Osteocyte (in vitro differentiated cells): Measurements from ENCODE around the gene AQP3. TPM values are rescaled to one million over a fixed set of nuclear protein-coding genes. Genes with fewer than 3 reads are reported as not detected.

Experiments
- DNase-seq: peaks from one replicate; pipeline ENCODE4 v3.0.0; 2021; ENCODE audit warnings: mixed read lengths; ENCODE audit not compliant: unreplicated experiment; ENCODE audit errors: extremely low spot score
- H3K27ac Mint-ChIP-seq: one replicate; pipeline ENCODE4 v1.8.0; 2021; ENCODE audit warnings: mild to moderate bottlenecking, mixed read lengths; ENCODE audit not compliant: unreplicated experiment
- H3K27me3 Mint-ChIP-seq: one replicate; pipeline ENCODE4 v1.8.0; 2021; ENCODE audit warnings: mixed read lengths; ENCODE audit not compliant: unreplicated experiment
- H3K36me3 Mint-ChIP-seq: one replicate; pipeline ENCODE4 v1.8.0; 2021; ENCODE audit warnings: mixed read lengths; ENCODE audit not compliant: unreplicated experiment
- H3K4me1 Mint-ChIP-seq: one replicate; pipeline ENCODE4 v1.8.0; 2021; ENCODE audit warnings: mixed read lengths; ENCODE audit not compliant: unreplicated experiment
- H3K4me3 Mint-ChIP-seq: one replicate; pipeline ENCODE4 v1.8.0; 2021; ENCODE audit warnings: mild to moderate bottlenecking, moderate library complexity, mixed read lengths; ENCODE audit not compliant: unreplicated experiment
- H3K9me3 Mint-ChIP-seq: one replicate; pipeline ENCODE4 v1.8.0; 2021; ENCODE audit warnings: mixed read lengths; ENCODE audit not compliant: unreplicated experiment
- CTCF ChIP-seq: fragments of 200-600 bp; sonication (generic); IDR thresholded peaks from 2 replicates; pipeline ENCODE4 v1.5.0; 2021; ENCODE audit warnings: antibody characterized with exemption, mild to moderate bottlenecking, moderate library complexity
- total RNA-seq: library from RNA; stranded (reverse); gene quantifications from 2 replicates; pipeline ENCODE4 v1.2.1, GENCODE V29; 2021

AQP3 gene
- total RNA-seq, 1 donor from 2014 or later = 0.86 TPM

GRCh38 chr9:33445389-33446239 is 1.8 kb downstream of the AQP3 start:
- Mint-ChIP-seq H3K4me1 (peaks cover 14% of the 10 kb centered on the region), H3K27me3 (no peaks in the 10 kb centered on the region), H3K36me3 (no peaks in the 10 kb centered on the region), H3K9me3 (no peaks in the 10 kb centered on the region), H3K27ac (no peak overlapping the region), H3K4me3 (no peak overlapping the region)
- no peak for TF ChIP-seq CTCF
- no peak for DNase-seq

GRCh38 chr9:33443464-33444154 is 3.8 kb downstream of the AQP3 start:
- Mint-ChIP-seq H3K36me3 (no peaks in the 10 kb centered on the region), H3K9me3 (no peaks in the 10 kb centered on the region), H3K4me1 (peaks cover 23% of the 10 kb centered on the region), H3K4me3 (no peak overlapping the region), H3K27me3 (no peaks in the 10 kb centered on the region), H3K27ac (no peak overlapping the region)
- no peak for DNase-seq
- no peak for TF ChIP-seq CTCF

- no peaks in the 10 kb centered on the region for H3K27me3 Mint-ChIP-seq
- no peak for TF ChIP-seq CTCF
- no peak overlapping the region for H3K4me3 Mint-ChIP-seq
- H3K27ac Mint-ChIP-seq = no peak overlapping the region
- peaks cover 23% of the 10 kb centered on the region for H3K4me1 Mint-ChIP-seq
- no peaks in the 10 kb centered on the region for H3K36me3 Mint-ChIP-seq
- DNase-seq = no peak
- no peaks in the 10 kb centered on the region for H3K9me3 Mint-ChIP-seq
Observed at GRCh38 chr9:33443047-33443446, 4.3 kb downstream of the AQP3 start.

GRCh38 chr9:33442125-33442524 is 5.3 kb downstream of the AQP3 start:
- Mint-ChIP-seq H3K27me3 (no peaks in the 10 kb centered on the region), H3K9me3 (no peaks in the 10 kb centered on the region), H3K4me3 (no peak overlapping the region), H3K27ac (no peak overlapping the region), H3K4me1 (peaks cover 17% of the 10 kb centered on the region), H3K36me3 (no peaks in the 10 kb centered on the region)
- DNase-seq = no peak
- no peak for TF ChIP-seq CTCF

- no peaks in the 10 kb centered on the region for H3K9me3 Mint-ChIP-seq
- no peak overlapping the region for H3K4me3 Mint-ChIP-seq
- H3K4me1 Mint-ChIP-seq = peaks cover 24% of the 10 kb centered on the region
- H3K36me3 Mint-ChIP-seq = no peaks in the 10 kb centered on the region
- TF ChIP-seq CTCF = no peak
- no peak overlapping the region for H3K27ac Mint-ChIP-seq
- H3K27me3 Mint-ChIP-seq = no peaks in the 10 kb centered on the region
- DNase-seq = no peak
Observed at GRCh38 chr9:33440609-33441008, 6.8 kb downstream of the AQP3 start.
